IPS DF 6.9 (cell line): ENCODE results near the gene TOX2.

Experiments
- DNase-seq: peaks from one replicate; pipeline ENCODE4 v3.0.0-alpha.2; 2013; ENCODE audit warnings: low read depth, low spot score
- H3K27ac ChIP-seq: one replicate; pipeline ENCODE4 v1.5.1; 2013; ENCODE audit warnings: low read length, control low read depth
- H3K27me3 ChIP-seq: 2 replicates; pipeline ENCODE4 v1.6.1; 2013; ENCODE audit warnings: mild to moderate bottlenecking, low read length; ENCODE audit not compliant: control insufficient read depth, insufficient read depth
- H3K36me3 ChIP-seq: 2 replicates; pipeline ENCODE4 v1.6.1; 2013; ENCODE audit warnings: low read length; ENCODE audit not compliant: control insufficient read depth, insufficient read depth
- H3K4me1 ChIP-seq: 2 replicates; pipeline ENCODE4 v1.6.1; 2013; ENCODE audit warnings: low read length; ENCODE audit not compliant: control insufficient read depth, insufficient read depth
- H3K4me3 ChIP-seq: 2 replicates; pipeline ENCODE4 v1.5.1; 2013; ENCODE audit warnings: mild to moderate bottlenecking, low read length
- H3K9me3 ChIP-seq: 2 replicates; pipeline ENCODE4 v1.6.1; 2013; ENCODE audit warnings: low read length, inconsistent platforms; ENCODE audit not compliant: control insufficient read depth, insufficient read depth
- WGBS: extraction: QIAGEN DNeasy Blood & Tissue Kit; methylation state at CpG from one replicate; pipeline ENCODE4 v1.1.7; 2013; ENCODE audit warnings: mixed read lengths, missing lambda C conversion rate; ENCODE audit not compliant: insufficient read length, insufficient coverage; 5-methylcytosine and 5-hydroxymethylcytosine counted together

Gene TOX2

DNA sequence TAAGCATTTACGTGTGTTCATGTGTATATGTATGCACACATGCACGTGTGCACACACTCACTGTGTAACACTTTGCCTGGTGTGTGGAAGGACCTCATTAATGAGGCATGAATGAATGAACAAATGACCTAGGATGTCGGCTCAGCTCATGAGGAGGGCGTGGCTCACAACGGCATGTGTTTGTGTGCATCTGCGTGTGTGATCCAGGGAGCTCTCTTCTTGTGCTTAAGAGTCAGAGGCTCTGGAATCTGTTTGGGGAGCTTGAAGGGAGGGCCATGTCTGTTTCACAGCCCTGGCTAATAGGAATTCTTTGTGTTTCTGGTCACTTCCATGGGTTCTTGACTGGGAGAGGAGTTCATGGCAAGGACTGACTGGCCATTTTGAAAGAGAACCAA is 32.7 kb downstream of the TOX2 start:
- Histone ChIP-seq H3K4me3 (no peak overlapping the region), H3K9me3 (no peaks in the 10 kb centered on the region), H3K27ac (no peak overlapping the region), H3K4me1 (no peaks in the 10 kb centered on the region; the same call in 1 of the 2 replicates), H3K27me3 (no peaks in the 10 kb centered on the region), H3K36me3 (no peaks in the 10 kb centered on the region)
- WGBS, result no CpG with 5 or more reads among the region's 6 CpGs
- DNase-seq, result no peak

DNA sequence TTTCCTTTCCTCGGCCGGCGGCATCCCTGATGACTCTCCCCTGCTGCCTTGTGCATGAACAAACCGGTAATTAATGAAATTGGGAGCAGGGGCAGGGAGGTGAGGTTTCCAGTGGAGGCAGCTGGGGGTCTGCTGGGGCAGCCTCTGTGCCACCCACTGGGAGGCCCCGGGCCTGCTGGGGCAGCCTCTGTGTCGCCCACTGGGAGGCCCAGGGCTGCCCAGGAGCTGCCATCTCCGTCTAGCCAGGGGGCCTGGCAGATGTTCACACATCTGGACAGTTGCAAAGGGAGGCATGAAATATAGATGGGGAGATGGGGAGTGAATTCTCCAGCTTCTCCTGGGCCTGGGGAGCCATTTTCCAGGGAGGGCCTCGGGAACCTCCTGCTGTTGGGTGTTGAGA is 33.8 kb downstream of the TOX2 start:
- no CpG with 5 or more reads among the region's 8 CpGs for WGBS
- H3K36me3 ChIP-seq, result no peaks in the 10 kb centered on the region
- no peaks in the 10 kb centered on the region for H3K27me3 ChIP-seq
- H3K27ac ChIP-seq, result no peak overlapping the region
- DNase-seq, result no peak
- H3K9me3 ChIP-seq, result no peaks in the 10 kb centered on the region
- no peak overlapping the region for H3K4me3 ChIP-seq
- H3K4me1 ChIP-seq, result no peaks in the 10 kb centered on the region

DNA sequence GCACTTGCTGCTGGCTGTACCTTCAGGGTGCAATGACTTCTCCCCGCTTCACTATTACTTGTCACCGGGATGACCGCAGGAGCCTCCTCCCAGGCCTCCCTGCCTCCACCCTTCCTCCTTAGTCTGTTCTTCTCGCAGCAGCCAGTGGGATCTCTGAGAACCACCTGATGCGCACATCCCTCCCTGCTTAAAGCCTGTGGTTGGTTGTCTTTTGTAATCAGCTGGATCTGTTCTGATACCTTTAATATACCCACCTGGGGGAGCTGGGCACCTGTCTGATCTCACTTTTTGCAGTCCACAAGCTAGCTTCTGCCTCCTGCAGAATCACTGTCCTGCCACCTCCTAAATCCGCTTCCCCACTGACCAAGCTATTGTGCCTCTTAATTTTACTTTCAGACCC is 34.6 kb downstream of the TOX2 start:
- Histone ChIP-seq H3K27ac (no peak overlapping the region), H3K36me3 (no peaks in the 10 kb centered on the region), H3K27me3 (no peaks in the 10 kb centered on the region), H3K4me3 (no peak overlapping the region), H3K9me3 (no peaks in the 10 kb centered on the region), H3K4me1 (no peaks in the 10 kb centered on the region)
- WGBS, result no CpG with 5 or more reads among the region's 6 CpGs
- DNase-seq, result no peak

DNA sequence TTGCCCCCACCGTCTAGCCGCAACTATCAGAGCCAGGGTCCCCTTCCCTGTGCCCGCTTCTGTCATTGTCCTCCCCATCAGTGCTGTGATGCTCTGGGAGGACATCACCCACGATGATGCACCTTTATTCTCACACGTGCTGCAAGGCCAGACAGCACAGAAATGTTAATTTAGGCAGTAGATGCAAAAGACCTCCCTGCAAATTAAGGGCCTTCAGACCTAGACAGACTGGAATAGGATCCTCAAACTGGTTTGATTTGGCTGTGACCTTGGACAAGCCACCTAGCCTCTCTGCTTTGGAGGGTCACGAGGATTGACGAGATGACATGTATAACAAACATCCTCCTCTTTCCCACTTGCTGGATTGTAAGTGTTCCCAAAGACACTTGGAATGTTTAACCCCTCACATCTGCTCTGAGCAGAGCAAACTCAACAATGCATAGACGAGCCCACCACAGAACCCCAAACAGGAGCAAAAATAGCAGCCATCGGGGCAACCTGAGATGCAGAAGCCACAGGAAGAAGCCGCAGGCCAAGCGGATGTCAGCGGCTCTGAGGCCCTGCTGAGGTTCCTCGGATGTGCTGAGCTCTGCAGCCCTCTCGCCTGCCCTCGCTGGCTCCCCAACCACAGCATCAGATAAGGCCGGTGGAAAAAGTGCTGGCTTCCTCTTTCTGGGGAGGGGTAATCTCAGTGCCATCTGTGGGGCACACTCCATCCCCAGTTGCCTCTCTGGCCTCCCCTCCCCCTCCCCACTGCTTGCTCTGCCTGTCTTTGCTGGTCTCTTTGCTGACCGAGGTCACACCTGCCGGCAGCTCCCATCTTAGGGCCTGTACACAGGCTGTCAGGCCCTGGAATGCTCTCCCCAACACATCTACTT is 35.3 kb downstream of the TOX2 start:
- Histone ChIP-seq H3K4me3 (no peak overlapping the region), H3K27me3 (no peaks in the 10 kb centered on the region), H3K36me3 (no peaks in the 10 kb centered on the region), H3K4me1 (no peaks in the 10 kb centered on the region), H3K9me3 (no peaks in the 10 kb centered on the region), H3K27ac (no peak overlapping the region)
- no peak for DNase-seq
- no CpG with 5 or more reads among the region's 18 CpGs for WGBS

DNA sequence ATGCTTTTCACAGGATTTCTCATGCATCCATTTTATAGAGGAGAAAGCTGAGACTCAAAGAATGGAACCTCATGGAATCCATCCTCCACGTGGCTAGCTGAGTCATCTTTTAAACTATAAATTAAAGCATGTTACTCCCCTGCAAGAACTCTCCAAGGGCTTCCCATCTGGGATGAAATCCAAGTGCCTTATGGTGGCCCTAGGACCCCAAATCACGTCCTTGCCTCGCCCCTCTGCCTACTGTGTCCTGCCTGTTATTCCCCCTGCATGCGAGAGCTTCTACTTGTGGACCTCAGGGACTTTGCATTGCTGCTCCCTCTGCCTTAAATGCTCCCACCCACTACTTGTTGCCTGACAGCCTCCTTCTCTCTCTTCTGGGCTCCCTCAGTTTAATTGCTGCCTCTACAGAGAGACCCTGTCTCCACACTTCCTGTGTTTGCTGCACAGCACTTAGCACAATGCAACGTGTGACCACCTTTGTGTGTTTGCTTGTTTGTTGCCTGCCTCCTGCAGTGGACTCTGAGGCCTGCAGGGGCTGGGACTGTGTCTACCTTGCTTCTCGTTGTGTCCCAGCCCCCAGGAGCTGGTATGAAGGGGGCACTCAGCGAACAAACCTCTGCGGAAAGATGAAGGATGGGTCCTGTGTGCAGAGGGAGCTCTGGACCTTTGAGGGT is 39.4 kb downstream of the TOX2 start:
- Histone ChIP-seq H3K4me1 (no peaks in the 10 kb centered on the region), H3K27me3 (no peaks in the 10 kb centered on the region), H3K9me3 (no peaks in the 10 kb centered on the region), H3K27ac (no peak overlapping the region), H3K4me3 (no peak overlapping the region), H3K36me3 (no peaks in the 10 kb centered on the region)
- no CpG with 5 or more reads among the region's 8 CpGs for WGBS
- DNase-seq, result no peak

DNA sequence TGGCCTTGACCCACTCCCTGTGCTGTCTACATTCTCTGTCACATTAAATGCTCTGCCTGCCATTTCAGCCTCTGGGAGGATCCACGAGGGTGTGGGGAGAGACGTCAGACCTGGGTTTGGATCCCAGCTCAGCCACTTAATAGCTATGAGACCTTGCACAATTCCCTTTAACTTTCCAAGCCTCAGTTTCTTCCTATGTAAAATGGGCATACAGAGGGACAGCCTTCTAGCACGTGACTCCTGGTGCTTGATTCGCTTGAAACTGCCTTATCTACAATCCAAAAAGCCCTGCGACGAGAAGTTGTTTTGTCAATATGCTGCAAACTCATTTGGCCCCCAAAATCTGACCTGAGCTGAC is 40.0 kb downstream of the TOX2 start:
- no peaks in the 10 kb centered on the region for H3K9me3 ChIP-seq
- no peak overlapping the region for H3K4me3 ChIP-seq
- WGBS, result no CpG with 5 or more reads among the region's 6 CpGs
- H3K27ac ChIP-seq, result no peak overlapping the region
- H3K4me1 ChIP-seq, result no peaks in the 10 kb centered on the region
- H3K27me3 ChIP-seq, result no peaks in the 10 kb centered on the region
- no peak for DNase-seq
- no peaks in the 10 kb centered on the region for H3K36me3 ChIP-seq

DNA sequence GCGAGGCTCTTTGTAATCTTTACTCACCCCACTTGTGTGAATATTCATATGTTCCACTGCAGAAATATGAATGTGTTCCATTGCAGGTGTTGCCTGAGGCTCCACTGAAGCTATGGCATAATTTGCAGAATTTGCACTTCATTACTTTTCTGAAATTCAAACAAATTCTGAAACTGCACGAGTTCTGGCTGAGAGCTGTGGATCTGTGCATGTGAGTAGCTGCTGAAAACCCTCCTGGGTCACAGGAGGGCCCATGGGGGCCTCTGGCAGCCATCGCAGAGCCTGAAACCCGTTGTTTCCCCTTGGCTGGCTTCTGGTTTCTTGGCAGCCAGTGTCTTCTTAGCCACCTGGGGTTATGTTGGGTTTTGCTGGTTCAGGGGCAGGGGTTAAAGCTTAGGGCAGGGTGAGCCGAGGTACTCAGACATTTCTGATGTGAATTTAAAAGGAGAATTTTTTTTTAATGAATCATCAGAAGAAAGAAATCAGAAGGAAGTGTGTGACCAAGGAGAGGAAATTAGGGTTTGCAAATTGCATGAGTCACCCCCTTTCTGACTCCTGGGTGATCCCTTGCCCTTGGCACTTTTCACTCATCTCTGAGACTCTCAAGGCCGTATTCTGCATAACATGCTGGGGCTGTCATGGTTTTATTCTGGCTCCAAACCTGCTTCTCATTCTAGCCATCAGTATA is 40.6 kb downstream of the TOX2 start:
- Histone ChIP-seq H3K36me3 (no peaks in the 10 kb centered on the region), H3K9me3 (no peaks in the 10 kb centered on the region), H3K4me3 (no peak overlapping the region), H3K27ac (no peak overlapping the region), H3K4me1 (no peaks in the 10 kb centered on the region), H3K27me3 (no peaks in the 10 kb centered on the region)
- no peak for DNase-seq
- no CpG with 5 or more reads among the region's 6 CpGs for WGBS

DNA sequence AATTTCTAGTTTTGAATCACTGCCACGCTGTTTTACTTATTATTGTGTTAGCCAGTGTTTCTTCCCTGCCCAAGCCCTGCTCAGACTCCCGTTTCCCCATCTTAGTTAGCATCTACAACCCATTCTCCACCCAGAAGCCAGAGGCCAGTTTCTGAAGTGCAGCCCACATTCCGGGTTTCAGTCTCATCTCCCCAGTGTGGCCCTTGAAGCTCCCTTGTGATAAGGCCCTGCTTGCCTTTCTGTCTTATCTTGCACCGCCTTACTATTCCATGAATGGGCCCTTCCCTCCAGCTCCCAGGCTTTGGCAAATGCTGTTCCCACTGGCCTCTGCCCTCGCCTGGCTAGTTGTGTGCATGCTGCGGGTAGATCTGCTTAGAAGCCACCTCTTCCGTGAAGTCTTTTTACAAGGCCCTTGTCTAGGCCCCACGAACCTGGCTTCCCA is 41.1 kb downstream of the TOX2 start:
- no CpG with 5 or more reads among the region's 8 CpGs for WGBS
- Histone ChIP-seq H3K4me3 (no peak overlapping the region), H3K36me3 (no peaks in the 10 kb centered on the region), H3K4me1 (no peaks in the 10 kb centered on the region), H3K27ac (no peak overlapping the region), H3K9me3 (no peaks in the 10 kb centered on the region), H3K27me3 (no peaks in the 10 kb centered on the region)
- no peak for DNase-seq

DNA sequence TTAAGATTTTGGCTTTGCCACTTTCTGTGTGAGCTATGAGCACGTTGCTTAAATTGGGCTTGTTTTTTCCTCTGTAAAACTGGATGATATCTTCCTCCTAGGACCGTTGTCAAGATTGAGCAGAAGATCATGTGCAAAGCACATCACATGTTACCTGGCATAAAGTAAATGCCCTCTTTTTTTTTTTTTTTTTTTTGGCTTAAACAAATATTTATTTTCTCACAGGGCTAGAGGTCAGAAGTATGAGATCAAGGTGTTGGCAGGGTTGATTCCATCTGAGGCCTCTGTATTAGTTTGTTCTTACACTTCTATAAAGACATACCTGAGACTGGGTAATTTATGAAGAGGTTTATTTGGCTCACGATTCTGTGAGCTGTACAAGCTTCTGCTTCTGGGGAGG is 42.7 kb downstream of the TOX2 start:
- DNase-seq, result no peak
- H3K9me3 ChIP-seq, result no peaks in the 10 kb centered on the region
- no peak overlapping the region for H3K27ac ChIP-seq
- no peaks in the 10 kb centered on the region for H3K27me3 ChIP-seq
- H3K4me3 ChIP-seq, result no peak overlapping the region
- H3K36me3 ChIP-seq, result no peaks in the 10 kb centered on the region
- no CpG with 5 or more reads among the region's 3 CpGs for WGBS
- H3K4me1 ChIP-seq, result peaks cover 8% of the 10 kb centered on the region

DNA sequence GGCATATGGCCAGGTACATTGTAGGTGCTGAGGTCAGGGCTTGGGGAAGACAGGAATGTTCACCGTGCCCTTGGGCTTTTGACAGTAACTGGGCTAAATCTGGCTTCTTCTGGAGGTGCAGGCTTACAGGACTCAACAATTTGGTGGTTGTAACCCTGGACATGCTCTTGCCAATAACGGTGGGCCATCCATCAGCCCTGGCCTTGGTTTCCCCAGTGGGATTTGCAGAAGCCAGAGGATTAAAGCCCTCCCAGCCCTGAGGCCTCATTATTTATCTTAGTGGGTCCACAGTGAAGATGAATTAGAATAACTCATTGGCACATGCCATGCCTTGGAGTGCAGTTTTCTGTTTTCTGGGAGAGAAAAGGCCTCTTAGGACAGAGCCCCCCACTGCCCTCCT is 44.0 kb downstream of the TOX2 start:
- Histone ChIP-seq H3K4me1 (peaks cover 8% of the 10 kb centered on the region), H3K36me3 (no peaks in the 10 kb centered on the region), H3K4me3 (no peak overlapping the region), H3K9me3 (no peaks in the 10 kb centered on the region), H3K27me3 (no peaks in the 10 kb centered on the region), H3K27ac (no peak overlapping the region)
- no peak for DNase-seq
- no CpG with 5 or more reads among the region's 2 CpGs for WGBS
